ENCODE results near the gene CWF19L2. TPM values are rescaled to one million over a fixed set of nuclear protein-coding genes. Genes with fewer than 3 reads are reported as not detected.
"Not testable (repeated sequence)": the region's sequence is repeated elsewhere in the genome, so short reads cannot be mapped to it uniquely, and the experiment has no call there.

Gene CWF19L2
- total RNA-seq, 1 experiment from 2014 or later = 6.6 TPM

- DNase-seq (ENCODE audit: low spot score) = no peak
These were observed 19.5 kb downstream of the CWF19L2 start for GRCh38 chr11:107438148-107438547.

DNA sequence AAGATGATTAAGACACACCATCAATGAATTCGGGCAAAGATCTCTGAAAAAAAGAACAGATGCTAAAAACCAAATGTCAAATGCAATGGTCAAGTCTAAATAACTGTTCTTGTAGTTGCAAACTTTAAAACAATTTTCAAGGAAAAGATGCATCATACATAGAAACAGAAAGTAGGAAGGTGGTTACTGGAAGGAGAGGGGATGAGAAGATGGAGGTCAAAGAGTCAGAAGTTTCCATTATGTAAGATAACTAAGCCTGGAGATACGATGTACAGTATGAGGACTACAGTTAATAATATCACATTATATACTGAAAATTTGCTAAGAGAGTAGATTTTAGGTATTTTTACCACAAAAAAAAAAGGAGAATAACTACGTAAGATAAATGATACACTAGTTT lies 27.1 kb downstream of the CWF19L2 start:
- DNase-seq (ENCODE audit: low spot score) = no peak

DNA sequence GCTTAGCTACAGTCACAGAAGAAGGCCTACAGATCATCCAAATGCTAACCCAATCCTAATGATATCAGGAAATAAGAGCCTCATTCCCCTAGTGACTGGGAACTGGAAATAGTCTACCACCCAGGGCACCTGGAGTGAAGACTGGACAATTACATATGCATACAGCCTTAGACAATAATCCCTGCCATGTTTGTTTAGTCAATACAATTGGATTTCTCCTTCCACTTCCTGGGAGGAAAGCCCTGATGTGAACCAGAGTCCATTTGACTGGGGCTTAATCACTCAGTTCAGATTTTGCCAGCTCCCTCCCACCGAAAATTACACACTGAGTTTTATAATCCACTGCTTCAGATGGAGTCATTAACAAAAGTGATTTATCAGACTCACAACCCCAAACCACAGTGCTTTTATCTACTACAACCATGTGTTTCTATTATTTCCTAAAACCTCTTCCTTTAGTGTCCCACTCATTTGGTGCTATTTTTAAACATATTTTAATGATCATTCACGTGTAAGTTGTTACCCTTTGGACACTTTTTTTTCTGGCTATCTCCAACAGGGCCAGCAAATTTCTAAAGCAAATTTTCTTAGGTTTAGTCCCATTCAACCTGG lies 29.9 kb downstream of the CWF19L2 start:
- no peak for DNase-seq (ENCODE audit: low spot score)

DNA sequence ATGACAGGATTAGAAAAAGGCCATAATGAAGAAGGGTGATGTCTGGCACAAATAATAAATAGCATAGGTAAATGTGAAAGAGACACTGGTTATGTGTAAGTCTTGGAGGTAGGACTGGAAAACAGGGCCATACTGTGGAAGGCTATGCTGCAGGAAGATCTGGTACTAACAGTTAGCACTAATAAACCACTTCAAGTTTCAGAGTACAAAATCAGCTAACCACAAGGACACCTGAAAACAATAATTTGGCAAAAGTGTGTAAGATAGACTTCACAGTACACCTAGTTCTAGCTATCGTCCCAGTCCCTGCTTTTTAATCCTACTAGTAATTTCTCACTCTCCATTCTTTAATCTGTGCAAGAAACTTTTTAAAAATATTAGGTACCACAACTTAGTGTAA lies 44.3 kb downstream of the CWF19L2 start:
- DNase-seq (ENCODE audit: low spot score) = no peak

DNA sequence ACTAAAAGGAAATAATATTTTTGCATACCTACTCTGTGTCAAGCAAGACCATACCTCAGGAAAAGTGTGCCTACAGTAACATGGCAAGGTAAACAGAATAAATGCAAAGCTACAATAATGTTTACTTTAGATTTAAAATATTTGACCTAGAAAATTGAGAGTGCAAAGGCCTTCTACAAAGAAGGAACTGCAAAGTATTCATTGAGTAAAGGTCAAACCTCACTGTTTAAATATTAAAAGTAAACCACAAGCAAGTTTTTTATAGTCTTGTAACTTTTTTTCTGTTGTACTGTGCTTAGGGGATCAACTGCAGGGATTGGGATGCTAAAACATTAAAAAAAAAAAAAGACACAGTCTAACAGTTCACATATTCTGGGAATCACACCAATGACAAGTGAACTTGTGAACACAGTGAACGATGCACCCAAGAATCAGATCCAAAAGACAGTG lies 48.8 kb downstream of the CWF19L2 start:
- DNase-seq (ENCODE audit: low spot score) = no peak

GRCh38 chr11:107405260-107405659 lies 52.4 kb downstream of the CWF19L2 start:
- DNase-seq (ENCODE audit: low spot score) = no peak

DNA sequence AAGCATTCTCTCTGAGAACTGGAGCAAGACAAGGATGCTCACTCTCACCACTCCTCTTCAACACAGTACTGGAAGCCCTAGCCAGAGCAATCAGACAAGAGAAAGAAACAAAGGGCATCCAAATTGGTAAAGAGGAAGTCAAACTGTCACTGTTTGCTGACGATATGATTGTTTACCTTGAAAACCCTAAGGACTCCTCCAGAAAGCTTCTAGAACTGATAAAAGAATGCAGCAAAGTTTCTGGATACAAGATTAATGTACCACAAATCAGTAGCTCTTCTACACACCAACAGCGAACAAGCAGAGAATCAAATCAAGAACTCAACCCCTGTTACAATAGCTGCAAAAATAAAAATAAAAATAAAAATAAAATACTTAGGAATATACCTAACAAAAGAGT lies 56.5 kb downstream of the CWF19L2 start:
- not testable (repeated sequence) for DNase-seq (ENCODE audit: low spot score)

DNA sequence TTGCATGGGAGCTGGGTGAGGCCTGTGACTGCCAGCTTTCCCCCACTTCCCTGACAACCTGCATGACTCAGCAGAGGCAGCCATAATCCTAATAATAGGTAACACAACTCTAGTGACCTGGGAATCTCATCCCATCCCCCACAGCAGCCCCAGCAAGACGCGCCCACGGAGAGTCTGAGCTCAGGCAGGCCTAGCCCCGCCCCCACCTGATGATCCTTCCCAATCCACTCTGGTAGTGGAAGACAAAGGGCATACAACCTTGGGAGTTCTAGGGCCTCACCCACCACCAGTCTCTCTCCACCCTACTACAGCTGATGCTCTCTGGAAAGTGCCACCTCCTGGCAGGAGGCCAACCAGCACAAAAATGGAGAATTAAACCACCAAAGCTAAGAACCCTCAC lies 60.3 kb downstream of the CWF19L2 start:
- peak; percentile 6 for DNase-seq (ENCODE audit: low spot score)

DNA sequence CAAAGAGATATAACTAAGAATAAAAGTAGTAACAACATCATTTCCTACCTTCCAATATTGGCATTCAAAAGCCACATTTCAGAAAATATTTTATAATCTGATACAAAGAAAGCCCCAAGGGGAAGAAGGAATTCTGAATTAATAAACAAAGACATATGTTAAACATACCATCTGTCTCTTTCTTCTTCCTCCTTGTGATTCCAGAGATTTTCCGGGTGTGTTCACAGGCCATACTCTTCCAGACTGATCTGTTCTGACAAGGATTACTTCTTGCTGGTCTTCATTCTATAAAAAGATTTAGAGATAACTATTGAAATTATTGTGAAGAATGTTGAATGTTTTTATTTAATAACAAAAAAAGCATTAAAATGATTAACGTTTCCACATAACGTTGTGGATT lies 65.0 kb downstream of the CWF19L2 start:
- DNase-seq (ENCODE audit: low spot score) = no peak

GRCh38 chr11:107390701-107391100 lies 66.9 kb downstream of the CWF19L2 start:
- not testable (repeated sequence) for DNase-seq (ENCODE audit: low spot score)

DNA sequence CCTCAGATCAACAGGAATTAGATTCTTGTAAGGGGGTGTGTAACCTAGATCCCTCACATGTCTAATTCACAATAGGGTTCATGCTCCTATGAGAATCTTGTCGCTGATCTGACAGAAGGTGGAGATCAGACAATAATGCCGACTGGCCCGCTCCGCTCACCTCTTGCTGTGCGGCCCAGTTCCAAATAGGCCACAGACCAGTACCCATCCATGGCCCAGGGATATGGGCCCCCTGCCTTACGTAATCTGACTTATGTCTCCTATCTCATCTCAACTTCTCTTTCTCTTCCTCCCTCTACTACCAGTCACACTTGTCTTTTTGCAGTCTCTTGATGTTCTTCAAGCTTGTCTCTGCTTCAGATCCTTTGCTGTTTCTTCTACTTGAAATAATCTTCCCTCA lies 70.0 kb downstream of the CWF19L2 start:
- DNase-seq (ENCODE audit: low spot score) = no peak

GRCh38 chr11:107385361-107385981 lies 72.2 kb downstream of the CWF19L2 start:
- DNase-seq (ENCODE audit: low spot score) = no peak

DNA sequence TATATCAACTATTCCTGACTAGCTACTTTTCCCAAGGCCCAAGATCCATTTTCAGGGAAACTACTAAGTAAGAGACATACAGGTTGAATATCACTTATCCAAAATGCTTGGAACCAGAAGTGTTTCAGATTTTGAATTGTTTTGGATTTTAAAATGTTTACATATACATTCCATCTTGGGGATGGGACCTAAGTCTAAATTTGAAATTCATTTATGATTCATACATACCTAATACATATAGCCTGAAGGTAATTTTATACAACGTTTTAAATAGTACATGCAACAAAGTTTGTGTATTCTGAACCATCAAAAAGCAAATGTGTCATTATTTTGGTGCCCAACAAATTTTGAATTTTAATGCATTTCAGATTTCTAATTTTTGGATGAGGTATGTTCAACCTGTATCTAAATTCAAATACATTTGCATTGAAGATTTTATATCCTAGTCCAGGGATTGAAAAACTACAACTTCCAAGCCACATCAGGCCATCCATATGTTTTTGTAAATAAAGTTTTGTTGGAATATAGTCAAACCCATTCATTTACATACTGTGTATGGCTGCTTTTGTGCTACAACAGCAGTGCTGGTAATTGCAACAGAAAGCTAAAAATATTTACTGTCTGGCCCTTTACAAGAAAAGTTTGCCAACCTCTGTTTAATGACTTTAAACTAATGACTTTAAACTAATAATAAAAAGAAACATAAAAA lies 73.3 kb downstream of the CWF19L2 start:
- no peak for DNase-seq (ENCODE audit: low spot score)

DNA sequence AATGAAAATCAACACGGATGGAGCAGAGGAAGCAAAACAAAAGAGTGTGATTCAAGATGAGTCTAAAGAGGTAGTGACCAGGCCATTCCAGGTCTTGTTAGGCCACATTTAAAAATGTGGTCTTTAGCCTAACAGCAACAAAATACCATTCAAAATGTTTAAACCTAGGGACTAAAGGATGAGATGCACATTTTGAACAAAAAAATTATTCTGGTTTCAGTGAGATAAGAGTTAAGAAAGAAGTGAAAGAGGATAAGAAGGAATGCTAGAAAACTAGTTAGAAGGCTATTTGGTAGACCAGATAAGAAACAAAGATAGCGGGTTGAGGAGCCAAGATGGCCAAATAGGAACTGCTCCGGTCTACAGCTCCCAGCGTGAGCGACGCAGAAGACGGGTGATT lies 85.2 kb downstream of the CWF19L2 start:
- no peak for DNase-seq (ENCODE audit: low spot score)

GRCh38 chr11:107370390-107370789 lies 87.2 kb downstream of the CWF19L2 start:
- no peak for DNase-seq (ENCODE audit: low spot score)

- DNase-seq (ENCODE audit: low spot score) = no peak
These were observed 97.9 kb downstream of the CWF19L2 start for GRCh38 chr11:107359701-107360100.

GRCh38 chr11:107357877-107358276 lies 99.7 kb downstream of the CWF19L2 start:
- DNase-seq (ENCODE audit: low spot score) = no peak

DNA sequence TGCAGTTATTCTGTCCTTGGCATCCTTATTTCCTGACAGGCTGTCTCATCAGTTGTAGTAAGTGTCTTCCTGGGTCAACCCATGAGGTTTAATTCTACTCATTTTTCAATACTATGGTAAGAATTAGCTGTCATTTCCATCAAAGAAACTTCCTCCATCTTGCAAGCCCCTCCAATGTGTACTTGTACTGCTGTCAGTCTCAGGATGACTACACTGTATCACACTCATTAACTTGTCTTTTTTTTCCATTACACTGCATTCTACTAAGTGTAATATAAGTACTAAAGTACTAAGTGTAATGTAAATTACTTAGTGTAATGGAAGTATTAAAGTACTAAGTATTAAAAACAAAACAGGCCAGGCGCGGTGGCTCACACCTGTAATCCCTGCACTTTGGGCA lies 102.8 kb downstream of the CWF19L2 start:
- no peak for DNase-seq (ENCODE audit: low spot score)

GRCh38 chr11:107337917-107338316 lies 119.7 kb downstream of the CWF19L2 start:
- DNase-seq (ENCODE audit: low spot score) = no peak

DNA sequence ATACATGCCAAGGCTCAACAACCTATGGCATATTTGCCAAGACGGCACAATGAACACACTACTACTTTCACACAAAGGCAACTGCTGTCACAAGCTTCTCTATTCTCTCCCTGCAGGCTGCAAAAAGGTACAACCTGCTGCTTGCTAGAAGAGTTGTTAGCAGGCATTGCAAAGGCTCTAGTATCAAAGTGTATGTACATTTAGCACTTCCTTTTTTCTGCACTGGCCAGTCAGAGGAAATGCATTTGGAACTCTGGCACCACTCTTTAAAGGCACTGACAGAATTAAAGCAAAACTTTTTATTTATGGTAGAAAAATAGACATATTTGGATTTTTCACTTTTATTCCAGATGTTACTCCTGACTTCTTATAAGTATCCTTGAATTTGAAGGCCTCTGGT lies 125.9 kb downstream of the CWF19L2 start:
- DNase-seq (ENCODE audit: low spot score) = no peak

DNA sequence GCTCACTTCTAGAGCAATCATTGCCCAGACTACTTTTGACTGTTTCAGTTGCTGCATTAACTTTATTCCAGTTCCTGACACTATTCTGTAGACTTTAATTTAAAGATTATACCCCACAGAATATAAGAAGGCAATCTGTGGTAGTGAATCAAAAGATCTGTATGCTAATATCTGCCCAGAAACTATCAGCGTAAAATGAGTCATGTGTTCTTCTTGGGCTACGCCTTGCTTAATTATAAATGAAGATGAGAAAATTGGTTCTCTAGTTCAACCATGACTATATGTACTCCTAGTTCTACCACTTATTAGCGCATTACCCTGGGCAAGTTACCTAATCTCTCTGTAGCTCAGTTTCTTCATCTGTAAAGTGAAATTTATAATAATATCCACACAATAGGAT lies 128.5 kb downstream of the CWF19L2 start:
- DNase-seq (ENCODE audit: low spot score) = no peak

- no peak for DNase-seq (ENCODE audit: low spot score)
These were observed 141.2 kb downstream of the CWF19L2 start for GRCh38 chr11:107316426-107316825.

- DNase-seq (ENCODE audit: low spot score) = no peak
These were observed 149.6 kb downstream of the CWF19L2 start for GRCh38 chr11:107307991-107308390.
